Neural progenitor cell (in vitro differentiated cells): ENCODE measurements around the gene WDR86. TPM values are rescaled to one million over a fixed set of nuclear protein-coding genes. Genes with fewer than 3 reads are reported as not detected.

Source experiments
- DNase-seq: peaks from one replicate; pipeline ENCODE4 v3.0.0-alpha.2; 2016; ENCODE audit warnings: low spot score
- H2AFZ ChIP-seq: fragments of 200-600 bp; sonication (generic); replicated peaks from 2 replicates; pipeline ENCODE4 v1.6.1; 2016; ENCODE audit warnings: antibody characterized with exemption
- H3F3A ChIP-seq: fragments of 200-600 bp; sonication (generic); 2 replicates; pipeline ENCODE4 v1.6.1; 2016; ENCODE audit warnings: antibody characterized with exemption, low read depth
- H3K27ac ChIP-seq: fragments of 200-600 bp; sonication (generic); 2 replicates; pipeline ENCODE4 v1.5.1; 2016; ENCODE audit warnings: mild to moderate bottlenecking
- H3K27me3 ChIP-seq: fragments of 200-600 bp; sonication (generic); 2 replicates; pipeline ENCODE4 v1.6.1; 2016; ENCODE audit warnings: mild to moderate bottlenecking, moderate library complexity
- H3K36me3 ChIP-seq: fragments of 200-600 bp; sonication (generic); 2 replicates; pipeline ENCODE4 v1.5.1; 2016
- H3K4me1 ChIP-seq: fragments of 200-600 bp; sonication (generic); 2 replicates; pipeline ENCODE4 v1.6.1; 2016; ENCODE audit warnings: mixed run types
- H3K4me2 ChIP-seq: fragments of 200-600 bp; sonication (generic); 2 replicates; pipeline ENCODE4 v1.6.1; 2016
- H3K4me3 ChIP-seq: fragments of 200-600 bp; sonication (generic); 2 replicates; pipeline ENCODE4 v1.5.1; 2016
- H3K79me2 ChIP-seq: fragments of 200-600 bp; sonication (generic); 2 replicates; pipeline ENCODE4 v1.6.1; 2016; ENCODE audit warnings: low read depth
- H3K9ac ChIP-seq: fragments of 200-600 bp; sonication (generic); 2 replicates; pipeline ENCODE4 v1.6.1; 2016
- H3K9me3 ChIP-seq: fragments of 200-600 bp; sonication (generic); 2 replicates; pipeline ENCODE4 v1.5.1; 2016; ENCODE audit warnings: low read depth
- H4K20me1 ChIP-seq: fragments of 200-600 bp; sonication (generic); 2 replicates; pipeline ENCODE4 v1.6.1; 2016; ENCODE audit warnings: low read depth
- H3K27ac Mint-ChIP-seq: 3 replicates; pipeline ENCODE4 v1.8.0; 2021; ENCODE audit warnings: mixed read lengths
- H3K27me3 Mint-ChIP-seq: 2 replicates; pipeline ENCODE4 v1.8.0; 2022; ENCODE audit warnings: low read depth, mild to moderate bottlenecking, inconsistent platforms, moderate library complexity, mixed read lengths; ENCODE audit not compliant: insufficient read depth
- H3K36me3 Mint-ChIP-seq: 3 replicates; pipeline ENCODE4 v1.8.0; 2021; ENCODE audit warnings: mixed read lengths
- H3K4me1 Mint-ChIP-seq: 3 replicates; pipeline ENCODE4 v1.8.0; 2021; ENCODE audit warnings: mixed read lengths
- H3K4me3 Mint-ChIP-seq: 3 replicates; pipeline ENCODE4 v1.8.0; 2021; ENCODE audit warnings: mild to moderate bottlenecking, moderate library complexity, mixed read lengths
- H3K9me3 Mint-ChIP-seq: 3 replicates; pipeline ENCODE4 v1.8.0; 2020; ENCODE audit warnings: mixed read lengths
- EZH2 ChIP-seq: fragments of 200-600 bp; sonication (generic); IDR thresholded peaks from 2 replicates; pipeline ENCODE4 v1.6.1; 2017; ENCODE audit warnings: antibody characterized with exemption, mild to moderate bottlenecking, moderate library complexity
- EZH2phosphoT487 ChIP-seq: fragments of 200-600 bp; sonication (generic); IDR thresholded peaks from 2 replicates; pipeline ENCODE4 v1.6.1; 2017; ENCODE audit warnings: antibody characterized with exemption
- total RNA-seq: library from RNA; depleted of rRNA; stranded (reverse); fragments of >200 nt; gene quantifications from 2 replicates; pipeline ENCODE4 v1.2.3, GENCODE V29; 2015; ENCODE audit warnings: low replicate concordance
- TF ChIP-seq, protein P1 (sequence below): fragments of 200-600 bp; sonication (generic); IDR thresholded peaks from 2 replicates; pipeline ENCODE4 v1.5.1; 2017; ENCODE audit warnings: antibody characterized with exemption, mild to moderate bottlenecking

WDR86 gene
- total RNA-seq, 1 donor from 2014 or later, result 15.0 TPM

DNA sequence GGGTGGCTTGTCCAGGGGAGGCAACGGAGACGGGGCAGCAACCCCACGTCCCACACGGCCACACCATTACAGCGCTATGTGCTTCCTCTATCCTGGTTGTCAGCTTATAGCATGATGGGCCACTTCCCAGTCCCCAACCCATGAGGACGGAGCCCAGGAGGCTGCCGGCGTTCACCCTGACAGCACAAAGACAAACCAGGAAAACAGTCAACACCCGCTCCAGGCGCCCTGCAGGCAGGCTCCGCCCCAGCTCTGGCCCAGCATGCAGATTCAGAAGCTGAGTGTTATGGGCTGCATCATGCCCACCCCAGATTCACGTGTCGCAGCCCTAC is 14.8 kb downstream of the WDR86 start:
- Histone ChIP-seq H3K4me3 (no peak overlapping the region), H3K27ac (no peak overlapping the region), H3K9ac (no peak overlapping the region), H4K20me1 (no peaks in the 10 kb centered on the region), H3K27me3 (no peaks in the 10 kb centered on the region), H2AFZ (no peak overlapping the region), H3K36me3 (no peaks in the 10 kb centered on the region), H3K4me2 (no peak overlapping the region), H3K4me1 (peaks cover 25% of the 10 kb centered on the region), H3K79me2 (no peaks in the 10 kb centered on the region), H3K9me3 (no peaks in the 10 kb centered on the region), H3F3A (peaks cover 4% of the 10 kb centered on the region)
- H3K27me3 Mint-ChIP-seq, result peaks cover 8% of the 10 kb centered on the region
- H3K4me3 Mint-ChIP-seq, result no peak overlapping the region
- peaks cover 22% of the 10 kb centered on the region for H3K4me1 Mint-ChIP-seq
- H3K27ac Mint-ChIP-seq, result no peak overlapping the region
- H3K9me3 Mint-ChIP-seq, result no peaks in the 10 kb centered on the region
- H3K36me3 Mint-ChIP-seq, result peaks cover 4% of the 10 kb centered on the region
- TF ChIP-seq EZH2phosphoT487, result no peak
- TF ChIP-seq, protein P1, sequence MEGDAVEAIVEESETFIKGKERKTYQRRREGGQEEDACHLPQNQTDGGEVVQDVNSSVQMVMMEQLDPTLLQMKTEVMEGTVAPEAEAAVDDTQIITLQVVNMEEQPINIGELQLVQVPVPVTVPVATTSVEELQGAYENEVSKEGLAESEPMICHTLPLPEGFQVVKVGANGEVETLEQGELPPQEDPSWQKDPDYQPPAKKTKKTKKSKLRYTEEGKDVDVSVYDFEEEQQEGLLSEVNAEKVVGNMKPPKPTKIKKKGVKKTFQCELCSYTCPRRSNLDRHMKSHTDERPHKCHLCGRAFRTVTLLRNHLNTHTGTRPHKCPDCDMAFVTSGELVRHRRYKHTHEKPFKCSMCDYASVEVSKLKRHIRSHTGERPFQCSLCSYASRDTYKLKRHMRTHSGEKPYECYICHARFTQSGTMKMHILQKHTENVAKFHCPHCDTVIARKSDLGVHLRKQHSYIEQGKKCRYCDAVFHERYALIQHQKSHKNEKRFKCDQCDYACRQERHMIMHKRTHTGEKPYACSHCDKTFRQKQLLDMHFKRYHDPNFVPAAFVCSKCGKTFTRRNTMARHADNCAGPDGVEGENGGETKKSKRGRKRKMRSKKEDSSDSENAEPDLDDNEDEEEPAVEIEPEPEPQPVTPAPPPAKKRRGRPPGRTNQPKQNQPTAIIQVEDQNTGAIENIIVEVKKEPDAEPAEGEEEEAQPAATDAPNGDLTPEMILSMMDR, result no peak
- TF ChIP-seq EZH2, result no peak
- DNase-seq, result no peak

DNA sequence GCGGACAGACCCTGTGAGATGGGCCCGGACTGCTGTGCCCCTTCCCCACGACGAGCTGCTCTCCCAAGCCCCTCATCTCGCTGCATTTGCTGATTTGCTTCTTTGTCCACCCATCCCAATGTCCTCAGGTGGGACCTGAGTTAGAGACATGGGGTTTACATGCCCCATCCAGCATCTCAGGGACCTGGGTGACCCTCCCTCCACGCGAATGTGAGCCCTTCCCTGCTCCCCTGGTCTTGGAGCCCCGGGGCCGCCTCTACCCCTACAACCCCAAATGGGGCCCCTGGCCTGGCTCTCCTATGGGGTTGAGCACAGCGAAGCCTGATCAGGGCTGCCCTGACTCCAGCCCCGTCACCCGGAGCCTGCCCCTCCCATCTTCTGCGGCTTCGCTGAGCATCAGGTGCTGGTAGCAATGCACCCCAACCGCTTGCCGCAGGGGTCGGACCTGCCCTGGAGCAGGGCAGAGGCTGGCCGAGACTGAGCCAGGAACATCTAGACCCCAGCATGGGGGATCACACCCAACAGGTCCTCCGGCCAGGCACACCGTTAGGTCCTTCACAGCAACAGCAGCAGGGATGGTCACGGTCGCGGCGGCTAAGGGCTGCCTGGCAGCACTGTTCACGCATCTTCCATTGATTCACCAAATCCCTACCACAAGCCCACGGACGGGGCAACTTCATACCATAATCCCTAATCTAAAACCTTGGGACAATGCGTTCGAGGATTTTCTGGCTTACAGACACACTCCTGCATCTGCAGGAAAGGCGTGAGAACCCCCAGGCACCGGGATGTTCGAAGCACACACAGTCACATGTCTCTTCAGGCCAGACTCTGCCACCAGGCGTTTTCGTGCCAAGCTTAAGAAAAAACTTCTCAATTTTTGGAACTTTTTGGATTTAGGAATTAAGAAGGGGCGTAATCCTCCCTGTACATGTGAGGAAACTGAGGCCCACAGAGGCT is 15.5 kb downstream of the WDR86 start:
- peaks cover 18% of the 10 kb centered on the region for H3K4me1 ChIP-seq
- Mint-ChIP-seq H3K36me3 (peaks cover 4% of the 10 kb centered on the region), H3K9me3 (no peaks in the 10 kb centered on the region), H3K27me3 (peaks cover 8% of the 10 kb centered on the region), H3K4me3 (no peak overlapping the region), H3K27ac (peak overlapping the region; percentile 30), H3K4me1 (peaks cover 19% of the 10 kb centered on the region)
- no peak overlapping the region for H3K27ac ChIP-seq
- H3K4me3 ChIP-seq, result no peak overlapping the region
- H3K9ac ChIP-seq, result no peak overlapping the region
- DNase-seq, result no peak
- no peaks in the 10 kb centered on the region for H3K36me3 ChIP-seq
- H3K4me2 ChIP-seq, result no peak overlapping the region
- no peaks in the 10 kb centered on the region for H3K79me2 ChIP-seq
- H3K9me3 ChIP-seq, result no peaks in the 10 kb centered on the region
- TF ChIP-seq EZH2phosphoT487 (no peak), EZH2 (no peak)
- TF ChIP-seq, protein P1, result no peak
- no peak overlapping the region for H2AFZ ChIP-seq
- H3K27me3 ChIP-seq, result no peaks in the 10 kb centered on the region
- no peaks in the 10 kb centered on the region for H4K20me1 ChIP-seq
- peaks cover 4% of the 10 kb centered on the region for H3F3A ChIP-seq

DNA sequence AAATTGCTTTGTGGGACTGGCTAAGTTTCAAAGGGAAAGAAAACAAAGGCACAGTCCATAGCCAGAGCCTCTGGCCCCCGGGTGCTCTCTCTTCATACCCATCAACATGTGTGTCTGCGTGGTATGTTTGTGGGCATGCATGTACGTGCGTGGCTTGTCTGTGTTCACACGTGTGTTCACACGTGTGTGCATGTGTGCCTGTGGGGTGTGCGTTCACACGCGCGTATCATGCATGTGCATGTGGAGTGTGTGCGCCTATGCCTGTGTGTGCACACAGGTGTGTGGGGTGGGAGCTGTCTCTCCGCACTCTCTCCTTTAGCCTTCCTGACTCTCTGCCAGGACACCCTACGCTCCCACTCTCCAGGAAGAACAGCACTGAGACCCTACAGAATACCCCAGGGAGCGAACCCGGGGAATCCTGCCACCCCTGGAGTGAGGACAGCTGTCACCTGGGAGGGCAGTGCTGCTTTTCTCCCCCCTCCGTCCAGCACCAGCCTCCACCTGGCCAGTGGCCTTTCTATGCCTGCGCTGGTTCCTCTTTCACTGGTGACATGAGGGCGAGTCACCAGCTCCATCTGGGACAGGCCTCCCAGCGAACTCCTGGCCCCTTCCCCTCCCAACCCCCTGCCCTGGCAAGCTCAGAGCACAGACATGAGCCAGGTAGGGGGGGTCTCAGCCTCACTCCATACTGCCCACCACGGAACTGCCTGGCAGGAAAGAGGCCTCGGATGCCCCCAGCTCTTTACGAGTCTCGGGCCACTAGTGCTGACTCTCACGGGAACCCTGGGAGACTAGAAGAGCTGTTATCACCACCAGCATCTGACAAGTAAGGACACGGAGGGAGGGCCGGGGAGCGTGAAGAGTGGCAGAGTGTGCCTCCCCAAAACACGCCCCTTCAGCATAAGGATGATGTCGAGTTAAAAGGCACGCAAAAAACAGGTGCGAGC is 16.5 kb downstream of the WDR86 start:
- Histone ChIP-seq H4K20me1 (no peaks in the 10 kb centered on the region), H3K9me3 (no peaks in the 10 kb centered on the region), H3K27me3 (no peaks in the 10 kb centered on the region), H3K4me1 (peaks cover 17% of the 10 kb centered on the region), H2AFZ (no peak overlapping the region), H3K4me3 (no peak overlapping the region), H3K79me2 (no peaks in the 10 kb centered on the region), H3K4me2 (no peak overlapping the region), H3F3A (peaks cover 4% of the 10 kb centered on the region), H3K9ac (no peak overlapping the region), H3K27ac (no peak overlapping the region), H3K36me3 (no peaks in the 10 kb centered on the region)
- H3K36me3 Mint-ChIP-seq, result peaks cover 4% of the 10 kb centered on the region
- no peak for DNase-seq
- no peaks in the 10 kb centered on the region for H3K9me3 Mint-ChIP-seq
- TF ChIP-seq EZH2phosphoT487 (no peak), EZH2 (no peak)
- TF ChIP-seq, protein P1, result no peak
- H3K4me1 Mint-ChIP-seq, result peaks cover 19% of the 10 kb centered on the region
- H3K27me3 Mint-ChIP-seq, result peaks cover 10% of the 10 kb centered on the region
- peak overlapping the region; percentile 85 for H3K27ac Mint-ChIP-seq
- no peak overlapping the region for H3K4me3 Mint-ChIP-seq
